NCI-H510A treated with DMSO at 0.1 percent for 48 hours (cell line): Measurements from ENCODE around the gene HOXB4.

Experiments used
- DNase-seq: peaks from one replicate; lab custom pipeline; 2025; lab: John Stamatoyannopoulos, UW

The HOXB4 gene

GRCh38 chr17:48571826-48572417, 6.2 kb downstream of the HOXB4 start:
- no peak for DNase-seq

- DNase-seq, result no peak
Measured at GRCh38 chr17:48571024-48571818, 6.9 kb downstream of the HOXB4 start.

DNA sequence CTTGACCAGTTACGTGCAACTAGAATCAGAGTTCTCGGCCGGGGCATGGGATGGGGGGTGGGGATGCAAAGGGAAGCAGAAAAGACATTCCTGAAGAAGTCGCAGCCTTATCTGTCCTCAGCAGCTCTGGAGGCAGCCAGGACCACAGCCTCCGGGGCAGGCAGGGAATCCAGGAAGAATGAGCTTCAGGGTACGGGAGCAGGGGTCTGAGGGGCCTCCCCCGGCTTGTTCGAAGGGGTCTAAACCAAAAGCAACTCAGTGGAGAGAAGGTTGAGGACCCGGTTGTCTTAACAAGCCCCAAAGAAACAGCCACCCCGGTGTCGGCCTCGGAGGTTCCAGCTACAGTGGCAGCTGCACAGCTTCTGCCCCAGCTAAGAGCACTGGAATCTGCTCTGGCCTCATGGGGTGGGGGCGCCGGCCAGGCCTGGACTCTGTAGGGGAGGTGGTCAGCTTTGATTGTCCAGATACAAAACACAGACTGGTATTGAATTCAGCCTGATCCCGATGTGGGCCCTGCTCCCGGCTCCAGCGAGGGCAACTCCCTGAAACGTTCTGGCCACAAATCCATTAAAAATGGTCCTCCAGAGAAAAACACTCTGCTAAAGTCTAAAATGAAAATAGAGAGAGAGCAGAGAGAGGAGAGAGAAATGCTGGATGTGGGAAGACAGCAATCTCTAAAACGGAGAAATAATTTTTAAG, 7.7 kb downstream of the HOXB4 start:
- no peak for DNase-seq

GRCh38 chr17:48569674-48570324, 8.4 kb downstream of the HOXB4 start:
- DNase-seq, result no peak

DNA sequence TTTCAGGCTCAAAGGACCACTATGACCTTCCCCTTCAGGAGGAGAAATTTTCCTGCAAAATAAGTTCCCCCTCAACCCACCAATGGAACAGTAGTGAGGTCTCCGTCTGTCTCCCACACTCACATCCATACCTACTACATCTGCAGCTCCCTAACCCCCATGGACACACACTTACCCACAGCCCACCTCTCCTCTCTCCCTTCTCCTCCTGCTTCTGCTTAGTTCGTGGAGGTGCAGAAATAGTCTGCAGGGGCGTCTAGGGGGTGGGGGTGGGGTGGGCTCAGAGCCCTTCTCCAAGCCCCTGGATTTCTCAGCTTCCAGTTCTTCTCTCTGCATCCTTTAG, 8.9 kb downstream of the HOXB4 start:
- no peak for DNase-seq

DNA sequence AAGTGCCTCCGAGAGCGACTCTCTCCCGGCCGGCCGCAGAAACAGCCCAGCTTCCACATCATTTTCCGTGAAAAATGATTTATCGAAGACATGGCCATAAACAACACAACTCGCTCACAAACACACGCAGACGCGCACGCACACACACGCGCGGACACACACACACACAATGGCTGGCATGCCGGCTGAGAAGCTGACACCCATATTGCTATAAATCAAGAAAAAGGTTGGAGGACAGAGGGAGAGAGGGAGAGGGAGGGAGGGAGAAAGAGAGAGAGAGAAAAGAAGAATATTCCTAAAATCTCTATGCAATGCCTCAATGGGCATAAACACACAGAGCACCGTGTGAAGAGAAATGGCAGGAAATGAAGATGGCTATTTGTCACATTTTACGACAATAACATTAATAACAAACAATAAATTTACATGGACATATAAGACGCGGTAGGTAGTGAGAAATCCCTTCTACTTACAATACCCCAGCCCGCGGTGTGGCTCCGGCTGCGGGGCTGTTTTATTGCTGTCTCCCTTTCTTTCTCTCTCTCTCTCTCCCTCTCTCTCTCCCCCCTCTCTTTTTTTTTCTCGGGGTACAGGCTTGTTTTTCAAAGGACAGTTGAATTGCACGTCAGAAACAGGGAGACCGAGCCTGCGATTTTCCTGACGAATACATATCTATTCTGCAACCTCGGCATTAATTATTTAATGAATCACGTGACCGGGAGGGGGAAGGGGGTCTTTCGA, 9.5 kb downstream of the HOXB4 start:
- DNase-seq, result no peak

- no peak for DNase-seq
Measured at GRCh38 chr17:48567646-48568354, 10.3 kb downstream of the HOXB4 start.

GRCh38 chr17:48567209-48567608, 10.9 kb downstream of the HOXB4 start:
- no peak for DNase-seq

DNA sequence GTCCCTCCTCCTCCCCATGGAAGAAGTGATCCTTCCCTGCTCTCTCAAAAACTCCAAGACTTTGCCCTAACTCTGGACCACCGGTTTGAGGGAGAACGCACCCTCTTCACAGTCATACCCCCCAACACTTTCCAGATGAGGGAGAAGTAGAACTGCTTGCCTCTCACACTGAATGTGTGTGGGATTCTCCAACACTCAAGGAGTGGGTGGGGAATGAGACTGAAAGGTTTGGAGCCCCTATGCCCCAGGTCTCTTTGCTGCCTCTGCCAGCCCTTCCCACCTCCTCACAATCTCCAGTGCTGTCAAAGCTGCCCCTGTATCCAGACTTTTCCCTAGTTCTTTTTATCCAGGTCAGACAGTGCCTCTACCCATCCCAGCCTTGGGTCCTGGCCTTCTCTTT, 11.4 kb downstream of the HOXB4 start:
- no peak for DNase-seq

- no peak for DNase-seq
Measured at GRCh38 chr17:48565925-48566710, 12.0 kb downstream of the HOXB4 start.

DNA sequence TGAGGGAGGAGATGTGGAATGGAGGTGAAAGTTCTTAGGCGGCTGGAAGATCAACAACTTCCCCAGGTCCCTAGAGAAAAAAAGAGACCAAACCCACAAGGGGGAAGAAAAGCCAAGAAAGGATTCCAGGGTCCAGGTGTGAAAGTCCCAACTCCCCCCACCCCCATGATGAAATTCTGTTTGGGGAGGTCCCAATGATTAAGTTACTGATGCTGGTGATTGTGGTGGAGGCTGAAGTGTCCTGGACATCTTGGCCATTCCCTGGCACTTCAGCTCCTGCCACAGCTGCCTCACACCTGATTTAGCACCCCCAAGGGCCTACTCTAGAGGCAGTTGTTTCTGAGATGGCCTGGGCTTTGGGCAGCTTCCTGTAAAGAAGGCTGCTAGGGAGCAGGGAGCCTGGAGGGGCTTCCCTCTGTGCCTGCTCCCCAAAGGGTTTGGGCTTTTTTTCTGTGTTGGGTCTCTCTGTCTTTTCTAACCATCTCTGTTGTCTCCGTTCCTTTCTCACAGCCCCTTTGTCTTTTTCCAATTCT, 13.1 kb downstream of the HOXB4 start:
- DNase-seq, result no peak

- DNase-seq, result no peak
Measured at GRCh38 chr17:48564188-48565021, 13.7 kb downstream of the HOXB4 start.

- no peak for DNase-seq
Measured at GRCh38 chr17:48563867-48564187, 14.3 kb downstream of the HOXB4 start.

GRCh38 chr17:48563385-48563838, 14.7 kb downstream of the HOXB4 start:
- DNase-seq, result no peak

DNA sequence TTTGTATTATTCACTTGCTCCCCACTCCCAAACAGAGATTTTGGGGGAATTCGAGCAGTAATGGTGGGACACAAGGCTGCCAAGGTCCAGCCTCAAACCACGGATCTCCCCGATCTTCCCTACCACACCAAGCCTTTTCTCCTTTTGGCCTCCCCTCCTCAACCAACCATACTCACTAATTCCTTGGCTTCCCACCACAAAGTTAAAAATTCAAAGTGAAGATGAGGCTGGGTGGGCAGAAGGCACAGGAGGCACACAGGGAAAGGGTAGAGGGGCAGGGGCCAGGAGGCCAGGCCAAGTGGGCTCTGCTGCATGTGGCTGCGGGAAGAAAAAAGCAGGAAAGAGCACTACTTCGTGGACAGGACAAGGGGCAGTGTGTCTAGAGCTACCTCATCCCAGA, 15.2 kb downstream of the HOXB4 start:
- DNase-seq, result no peak

- no peak for DNase-seq
Measured at GRCh38 chr17:48561884-48562810, 16.0 kb downstream of the HOXB4 start.

DNA sequence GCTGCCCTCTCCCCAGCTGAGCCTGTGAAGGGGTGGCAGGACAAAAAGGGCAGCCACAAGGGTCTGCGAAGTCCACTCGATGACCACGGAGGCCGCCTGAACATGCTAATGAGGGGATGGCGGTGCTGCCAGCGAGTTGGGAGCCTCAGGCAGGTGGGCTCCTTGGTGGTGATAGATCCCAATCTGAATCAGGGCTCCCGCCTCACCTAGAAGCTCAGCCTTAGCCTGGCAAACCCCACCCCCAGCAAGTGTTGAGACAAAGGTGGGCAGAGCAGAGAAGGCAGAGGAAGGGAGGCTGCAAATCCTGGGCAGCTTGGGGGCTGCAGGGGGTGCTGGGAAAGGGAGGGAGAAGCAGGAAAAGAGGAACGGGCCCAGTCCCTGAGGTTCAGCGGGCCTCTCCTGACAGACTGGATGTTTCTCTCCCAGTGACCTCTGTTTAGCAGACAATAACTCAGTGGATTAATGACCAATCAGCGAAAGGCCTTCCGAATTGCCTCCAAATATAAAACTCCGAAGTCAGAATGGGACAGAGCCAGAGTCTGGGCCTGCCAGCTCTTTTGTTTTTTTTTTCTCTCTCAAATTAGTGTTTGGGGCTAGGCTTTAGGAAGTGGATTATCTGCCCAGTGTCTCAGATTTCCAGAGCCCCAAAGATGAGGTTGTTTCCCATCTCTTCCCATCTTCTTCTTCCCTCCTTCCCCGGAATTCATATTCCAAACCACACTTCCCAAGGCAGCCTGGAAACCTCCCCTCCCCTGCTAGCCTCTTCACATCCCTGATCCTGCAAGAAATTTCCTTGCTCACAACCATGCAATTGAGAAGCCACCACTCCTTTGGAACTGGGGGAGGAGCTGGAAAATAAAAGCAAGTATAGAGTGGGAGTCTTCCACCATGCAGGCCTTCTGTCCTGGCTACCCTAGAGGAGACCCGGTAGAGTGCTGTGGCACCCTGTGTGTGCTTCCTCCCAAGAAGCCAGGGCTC, 18.0 kb downstream of the HOXB4 start:
- no peak for DNase-seq
